GM12878 (cell line): ENCODE results near the gene SDC1. TPM values are rescaled to one million over a fixed set of nuclear protein-coding genes. Genes with fewer than 3 reads are reported as not detected.

Experiments
- ATAC-seq: fragments of 200-7000 bp; cut with Tn5 transposase; 3 replicates; pipeline ENCODE4 v1.9.1; 2020; ENCODE audit warnings: mild to moderate bottlenecking, moderate library complexity
- BruUV-seq: library from RNA; stranded (reverse); fragments of 400-500 nt; replicated peaks from 2 replicates; lab custom pipeline; 2021; lab: Mats Ljungman, UMichigan
- CTCF ChIA-PET: fragments of 300-600 bp; sonication (Branson Sonifier 250); formaldehyde crosslinking; extraction: SDS; loops from one replicate; lab custom pipeline; 2021; ENCODE audit warnings: inconsistent platforms; lab: Yijun Ruan, JAX
- POLR2A ChIA-PET: fragments of 350-600 bp; formaldehyde crosslinking; extraction: SDS; loops from one replicate; lab custom pipeline; 2021; ENCODE audit warnings: inconsistent platforms; lab: Charles Lee
- RAD21 ChIA-PET: fragments of 300-600 bp; sonication (Branson Sonifier 250); formaldehyde crosslinking; loops from one replicate; lab custom pipeline; 2023; ENCODE audit warnings: antibody characterized with exemption; ENCODE audit not compliant: unreplicated experiment; lab: Charles Lee
- SMC1A ChIA-PET: fragments of 300-600 bp; sonication (Branson Sonifier 250); formaldehyde crosslinking; loops from one replicate; lab custom pipeline; 2023; ENCODE audit not compliant: unreplicated experiment, uncharacterized antibody; lab: Charles Lee
- DNase-seq: peaks from one replicate; pipeline ENCODE4 v3.0.0-alpha.2; 2011; ENCODE audit warnings: low read depth, low spot score
- FAIRE-seq: peaks from 3 replicates; lab custom pipeline; 2011; peaks lifted over from hg19 to GRCh38; lab: Jason Lieb, UNC
- H2AFZ ChIP-seq: 2 replicates; pipeline ENCODE4 v1.6.0; 2011; ENCODE audit warnings: low read depth, low read length, control low read depth; ENCODE audit not compliant: control insufficient read depth
- H3K27ac ChIP-seq: 2 replicates; pipeline ENCODE4 v1.5.1; 2011; ENCODE audit warnings: control low read depth; ENCODE audit not compliant: control insufficient read depth, insufficient read depth
- H3K27me3 ChIP-seq, 2 experiments: replicated peaks in 1 of 2; 2 replicates each; pipeline versions ENCODE4 v1.6.0 to v1.6.1; 2011; ENCODE audit warnings: low read length in 1 of 2; ENCODE audit not compliant: control insufficient read depth in 2 of 2, insufficient read depth in 2 of 2
- H3K36me3 ChIP-seq, 2 experiments: 2 replicates each; pipeline ENCODE4 v1.5.1; 2011; ENCODE audit warnings: low read length in 1 of 2; ENCODE audit not compliant: control insufficient read depth in 2 of 2, insufficient read depth in 2 of 2
- H3K4me1 ChIP-seq: 2 replicates; pipeline ENCODE4 v1.6.1; 2011; ENCODE audit warnings: mild to moderate bottlenecking, low read length, moderate library complexity, mixed read lengths; ENCODE audit not compliant: control insufficient read depth, insufficient read depth
- H3K4me2 ChIP-seq: 2 replicates; pipeline ENCODE4 v1.6.0; 2011; ENCODE audit warnings: control low read depth; ENCODE audit not compliant: control insufficient read depth, insufficient read depth
- H3K4me3 ChIP-seq: fragments of 200-600 bp; sonication (generic); 2 replicates; pipeline ENCODE4 v1.5.1; 2016
- H3K79me2 ChIP-seq: 2 replicates; pipeline ENCODE4 v1.6.0; 2011; ENCODE audit warnings: low read length; ENCODE audit not compliant: control insufficient read depth, insufficient read depth
- H3K9ac ChIP-seq: 2 replicates; pipeline ENCODE4 v1.8.0; 2011; ENCODE audit warnings: low read length, control low read depth, mixed read lengths; ENCODE audit not compliant: control insufficient read depth, insufficient read depth
- H3K9me3 ChIP-seq: replicated peaks from 3 replicates; pipeline ENCODE4 v1.5.1; 2011; ENCODE audit warnings: mild to moderate bottlenecking, low read length; ENCODE audit not compliant: control insufficient read depth, insufficient read depth
- H4K20me1 ChIP-seq: 2 replicates; pipeline ENCODE4 v1.6.0; 2011; ENCODE audit not compliant: control insufficient read depth, insufficient read depth
- ATF2 ChIP-seq: IDR thresholded peaks from 2 replicates; pipeline ENCODE4 v1.6.1; 2012; ENCODE audit warnings: low read length, inconsistent platforms
- CREB1 ChIP-seq: IDR thresholded peaks from 2 replicates; pipeline ENCODE4 v1.6.1; 2012; ENCODE audit warnings: low read depth, mild to moderate bottlenecking, inconsistent platforms
- FOXK2 ChIP-seq: fragments of 450-650 bp; IDR thresholded peaks from 2 replicates; pipeline ENCODE4 v1.6.1; 2017; ENCODE audit warnings: mild to moderate bottlenecking, moderate library complexity
- MEF2B ChIP-seq: fragments of 450-650 bp; IDR thresholded peaks from 2 replicates; pipeline ENCODE4 v1.6.1; 2018; ENCODE audit warnings: mild to moderate bottlenecking, moderate library complexity; ENCODE audit not compliant: partially characterized antibody, poor library complexity, severe bottlenecking
- NR2C2 ChIP-seq: IDR thresholded peaks from 2 replicates; pipeline ENCODE4 v1.6.1; 2011; ENCODE audit warnings: borderline replicate concordance, low read depth; ENCODE audit not compliant: control insufficient read depth, insufficient read length
- PAX5 ChIP-seq: IDR thresholded peaks from 2 replicates; pipeline ENCODE4 v1.6.1; 2011; ENCODE audit warnings: low read depth, low read length, borderline replicate concordance
- POLR2AphosphoS2 ChIP-seq: IDR thresholded peaks from 2 replicates; pipeline ENCODE4 v1.6.1; 2011; ENCODE audit warnings: low read depth, mild to moderate bottlenecking, low read length, improper control_type of control experiment, moderate library complexity
- RBBP5 ChIP-seq: fragments of 200-600 bp; sonication (generic); conservative IDR thresholded peaks from 2 replicates; pipeline ENCODE4 v1.6.1; 2016
- ZNF24 ChIP-seq: fragments of 450-650 bp; IDR thresholded peaks from 2 replicates; pipeline ENCODE4 v1.6.1; 2017; ENCODE audit warnings: antibody characterized with exemption, mild to moderate bottlenecking
- WGBS: methylation state at CpG from one replicate; pipeline ENCODE4 v1.1.6; 2016; ENCODE audit warnings: low lambda C conversion rate; ENCODE audit not compliant: insufficient replicate concordance, insufficient coverage; ENCODE audit errors: missing lambda C conversion rate; 5-methylcytosine and 5-hydroxymethylcytosine counted together
- in situ Hi-C: fragments of 300-500 bp; cut with MboI; formaldehyde crosslinking; loops from 9 replicates; pipeline ENCODE4 v1.14.3; 2018; ENCODE audit warnings: mixed read lengths
- intact Hi-C: fragments of 100-400 bp; cut with micrococcal nuclease; formaldehyde crosslinking; loops from one replicate; pipeline ENCODE4 v1.14.2; 2022; ENCODE audit not compliant: unreplicated experiment
- polyA plus RNA-seq, 11 experiments: library from polyadenylated mRNA; depleted of rRNA in 4 of 11; unstranded in 6 of 11; stranded (reverse) in 5 of 11; fragments of >200 nt; fragmentation: Nextera tagmentation in 4 of 11; fragmentation: Illumina TruSeq in 1 of 11; extraction: Ambion mirVana in 4 of 11; extraction: Trizol in 1 of 11; gene quantifications; 1 replicate in 1 of 11; 2 replicates in 10 of 11; pipeline versions ENCODE4 v1.2.1 to v1.2.3, GENCODE V29; 2011 to 2016; ENCODE audit warnings: inconsistent platforms in 2 of 11, missing spikeins in 2 of 11, low read depth in 1 of 11
- total RNA-seq, 4 experiments: library from RNA; depleted of rRNA in 3 of 4; stranded (reverse); fragments of >200 nt in 3 of 4; fragmentation: Illumina TruSeq in 1 of 4; extraction: Trizol in 1 of 4; gene quantifications; 2 replicates each; pipeline versions ENCODE4 v1.2.1 to v1.2.3, GENCODE V29; 2013 to 2021
- TF ChIP-seq, protein P1 (sequence below): IDR thresholded peaks from 2 replicates; pipeline ENCODE4 v1.6.1; 2011; ENCODE audit warnings: low read depth, low read length, improper control_type of control experiment, borderline replicate concordance
- TF ChIP-seq, protein P2 (sequence below): fragments of 450-650 bp; IDR thresholded peaks from 2 replicates; pipeline ENCODE4 v1.6.1; 2017; ENCODE audit warnings: mild to moderate bottlenecking, low read depth, inconsistent platforms; ENCODE audit not compliant: poor library complexity, severe bottlenecking

Gene SDC1
- total and polyA plus RNA-seq, 10 of the 15 experiments (the other 5 are each of a cell fraction or from before 2014, with no cell fraction given): 0.85 to 36.8 (median 23.7) TPM

GRCh38 chr2:20212459-20212870 is 12.5 kb downstream of the SDC1 start (continued):
- TF ChIP-seq MEF2B (peak; percentile 44), PAX5 (no peak)
- TF ChIP-seq, protein P1, sequence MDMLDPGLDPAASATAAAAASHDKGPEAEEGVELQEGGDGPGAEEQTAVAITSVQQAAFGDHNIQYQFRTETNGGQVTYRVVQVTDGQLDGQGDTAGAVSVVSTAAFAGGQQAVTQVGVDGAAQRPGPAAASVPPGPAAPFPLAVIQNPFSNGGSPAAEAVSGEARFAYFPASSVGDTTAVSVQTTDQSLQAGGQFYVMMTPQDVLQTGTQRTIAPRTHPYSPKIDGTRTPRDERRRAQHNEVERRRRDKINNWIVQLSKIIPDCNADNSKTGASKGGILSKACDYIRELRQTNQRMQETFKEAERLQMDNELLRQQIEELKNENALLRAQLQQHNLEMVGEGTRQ: no peak

DNA sequence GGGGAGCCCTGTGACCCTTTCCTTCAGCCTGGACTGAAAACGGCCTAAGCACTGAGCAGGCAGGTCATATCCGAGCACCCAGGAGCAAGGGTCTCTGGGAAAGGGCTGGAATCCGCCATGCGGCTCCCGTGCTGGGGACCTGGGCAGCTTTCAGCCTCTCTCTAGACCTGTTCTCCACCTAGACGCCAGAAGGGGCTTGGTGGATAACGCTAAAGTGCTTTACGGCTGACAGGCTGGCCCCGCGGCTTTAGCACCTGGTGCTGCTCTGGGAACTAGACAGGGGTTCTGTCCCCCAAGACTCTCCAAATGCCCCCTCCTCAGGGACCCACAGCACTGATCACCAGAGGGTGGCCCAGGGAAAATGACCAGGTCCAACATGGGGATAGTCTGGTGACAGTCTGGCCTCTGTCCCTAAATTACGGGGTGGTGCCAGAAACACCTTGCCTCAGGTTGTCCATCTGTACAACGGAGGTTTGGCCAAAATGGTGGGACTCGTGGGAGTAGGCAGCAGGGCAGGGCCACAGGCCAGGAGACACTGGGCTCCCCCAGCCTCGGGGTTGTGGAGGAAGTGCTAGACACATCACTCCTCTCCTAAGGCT is 13.0 kb downstream of the SDC1 start:
- H3K4me3 ChIP-seq: no peak overlapping the region
- POLR2A ChIA-PET: interaction anchor here (1.9 to 5.0 kb wide), 2 partner anchors 10 to 64 kb away, joined by 7 to 38 read pairs; no protein-coding TSS in a partner anchor
- WGBS: 70% methylated on average over 14 of the region's 14 CpGs
- peaks cover 68% of the 10 kb centered on the region for H3K4me1 ChIP-seq
- SMC1A ChIA-PET: interaction anchor here (1.0 to 2.7 kb wide), 5 partner anchors 10 to 76 kb away, joined by 4 to 15 read pairs (median 5); no protein-coding TSS in a partner anchor
- H3K79me2 ChIP-seq: peaks cover 18% of the 10 kb centered on the region
- DNase-seq: no peak
- intact Hi-C loops (no loop called here), in situ Hi-C loops (no loop called here)
- FAIRE-seq: no peak
- no TSS peak for BruUV-seq
- H3K27ac ChIP-seq: peak overlapping the region; percentile 78
- H3K36me3 ChIP-seq: no peaks in the 10 kb centered on the region
- no peak; the same call in 2 of the 3 replicates for ATAC-seq
- H4K20me1 ChIP-seq: no peaks in the 10 kb centered on the region
- no peak overlapping the region for H3K9ac ChIP-seq
- no peaks in the 10 kb centered on the region for H3K9me3 ChIP-seq
- TF ChIP-seq ATF2 (no peak), NR2C2 (no peak), POLR2AphosphoS2 (no peak), FOXK2 (no peak), CREB1 (no peak), ZNF24 (no peak), RBBP5 (no peak)
- TF ChIP-seq, protein P2, sequence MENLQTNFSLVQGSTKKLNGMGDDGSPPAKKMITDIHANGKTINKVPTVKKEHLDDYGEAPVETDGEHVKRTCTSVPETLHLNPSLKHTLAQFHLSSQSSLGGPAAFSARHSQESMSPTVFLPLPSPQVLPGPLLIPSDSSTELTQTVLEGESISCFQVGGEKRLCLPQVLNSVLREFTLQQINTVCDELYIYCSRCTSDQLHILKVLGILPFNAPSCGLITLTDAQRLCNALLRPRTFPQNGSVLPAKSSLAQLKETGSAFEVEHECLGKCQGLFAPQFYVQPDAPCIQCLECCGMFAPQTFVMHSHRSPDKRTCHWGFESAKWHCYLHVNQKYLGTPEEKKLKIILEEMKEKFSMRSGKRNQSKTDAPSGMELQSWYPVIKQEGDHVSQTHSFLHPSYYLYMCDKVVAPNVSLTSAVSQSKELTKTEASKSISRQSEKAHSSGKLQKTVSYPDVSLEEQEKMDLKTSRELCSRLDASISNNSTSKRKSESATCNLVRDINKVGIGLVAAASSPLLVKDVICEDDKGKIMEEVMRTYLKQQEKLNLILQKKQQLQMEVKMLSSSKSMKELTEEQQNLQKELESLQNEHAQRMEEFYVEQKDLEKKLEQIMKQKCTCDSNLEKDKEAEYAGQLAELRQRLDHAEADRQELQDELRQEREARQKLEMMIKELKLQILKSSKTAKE: no peak
- TF ChIP-seq, all 136 proteins: peak for 0
- ChIA-PET RAD21 (interaction anchor here (1.3 to 6.2 kb wide), 3 partner anchors 10 to 66 kb away, joined by 3 to 69 read pairs (median 5); no protein-coding TSS in a partner anchor), CTCF (interaction anchor here (0.9 to 6.2 kb wide), 4 partner anchors 11 to 77 kb away, joined by 3 to 39 read pairs (median 8); partner anchors contain the start of gene SDC1)
- H3K4me2 ChIP-seq: peak overlapping the region; percentile 83; the same call in 1 of the 2 replicates
- H2AFZ ChIP-seq: peak overlapping the region; percentile 62
- no peaks in the 10 kb centered on the region for H3K27me3 ChIP-seq
